ENCODE results near the gene TMEM154.
A peak's percentile ranks its signal among the peaks of the same experiment; 100 is the strongest.

Gene TMEM154

GRCh38 chr4:152628128-152628527, 51.7 kb downstream of the TMEM154 start:
- DNase-seq (ENCODE audit: low read depth), result no peak

GRCh38 chr4:152626790-152627189, 53.0 kb downstream of the TMEM154 start:
- DNase-seq (ENCODE audit: low read depth), result no peak

- DNase-seq (ENCODE audit: low read depth), result no peak
Observed at GRCh38 chr4:152620915-152621314, 58.9 kb downstream of the TMEM154 start.

- DNase-seq (ENCODE audit: low read depth), result no peak
Observed at GRCh38 chr4:152620218-152620617, 59.6 kb downstream of the TMEM154 start.

GRCh38 chr4:152619556-152619955, 60.2 kb downstream of the TMEM154 start:
- DNase-seq (ENCODE audit: low read depth), result no peak

GRCh38 chr4:152618971-152619370, 60.8 kb downstream of the TMEM154 start:
- no peak for DNase-seq (ENCODE audit: low read depth)

- no peak for DNase-seq (ENCODE audit: low read depth)
Observed at GRCh38 chr4:152616804-152617203, 63.0 kb downstream of the TMEM154 start.

GRCh38 chr4:152613841-152614721, 65.7 kb downstream of the TMEM154 start:
- no peak for DNase-seq (ENCODE audit: low read depth)

GRCh38 chr4:152613351-152613750, 66.4 kb downstream of the TMEM154 start:
- no peak for DNase-seq (ENCODE audit: low read depth)

GRCh38 chr4:152610131-152610530, 69.7 kb downstream of the TMEM154 start:
- no peak for DNase-seq (ENCODE audit: low read depth)

GRCh38 chr4:152609481-152609880, 70.3 kb downstream of the TMEM154 start:
- DNase-seq (ENCODE audit: low read depth), result no peak

GRCh38 chr4:152607178-152607577, 72.6 kb downstream of the TMEM154 start:
- DNase-seq (ENCODE audit: low read depth), result no peak

- no peak for DNase-seq (ENCODE audit: low read depth)
Observed at GRCh38 chr4:152606753-152607152, 73.0 kb downstream of the TMEM154 start.

- peak; percentile 86 for DNase-seq (ENCODE audit: low read depth)
Observed at GRCh38 chr4:152605641-152606335, 74.0 kb downstream of the TMEM154 start.

GRCh38 chr4:152605031-152605430, 74.8 kb downstream of the TMEM154 start:
- DNase-seq (ENCODE audit: low read depth), result no peak

- no peak for DNase-seq (ENCODE audit: low read depth)
Observed at GRCh38 chr4:152601156-152601555, 78.6 kb downstream of the TMEM154 start.

- DNase-seq (ENCODE audit: low read depth), result no peak
Observed at GRCh38 chr4:152599636-152600035, 80.2 kb downstream of the TMEM154 start.

- DNase-seq (ENCODE audit: low read depth), result no peak
Observed at GRCh38 chr4:152599095-152599494, 80.7 kb downstream of the TMEM154 start.

GRCh38 chr4:152598454-152598853, 81.3 kb downstream of the TMEM154 start:
- DNase-seq (ENCODE audit: low read depth), result no peak

GRCh38 chr4:152594978-152595925, 84.5 kb downstream of the TMEM154 start:
- DNase-seq (ENCODE audit: low read depth), result no peak

GRCh38 chr4:152594057-152594456, 85.7 kb downstream of the TMEM154 start:
- no peak for DNase-seq (ENCODE audit: low read depth)

GRCh38 chr4:152591876-152592275, 87.9 kb downstream of the TMEM154 start:
- DNase-seq (ENCODE audit: low read depth), result no peak
